Testis (tissue), 2 donors: ENCODE data around the gene ALOX5AP.

ENCODE experiments used
- CTCF ChIP-seq, 3 experiments: fragments of 450-650 bp in 2 of 3; fragments of 200-600 bp in 1 of 3; sonication (generic) in 1 of 3; IDR thresholded peaks; one replicate each; pipeline ENCODE4 v1.5.1; 2016 to 2019; ENCODE audit warnings: antibody characterized with exemption in 3 of 3, mild to moderate bottlenecking in 2 of 3, moderate library complexity in 1 of 3
- POLR2A ChIP-seq: fragments of 450-650 bp; IDR thresholded peaks from one replicate; pipeline ENCODE4 v1.6.1; 2017; ENCODE audit warnings: antibody characterized with exemption, mild to moderate bottlenecking, moderate library complexity

DNA sequence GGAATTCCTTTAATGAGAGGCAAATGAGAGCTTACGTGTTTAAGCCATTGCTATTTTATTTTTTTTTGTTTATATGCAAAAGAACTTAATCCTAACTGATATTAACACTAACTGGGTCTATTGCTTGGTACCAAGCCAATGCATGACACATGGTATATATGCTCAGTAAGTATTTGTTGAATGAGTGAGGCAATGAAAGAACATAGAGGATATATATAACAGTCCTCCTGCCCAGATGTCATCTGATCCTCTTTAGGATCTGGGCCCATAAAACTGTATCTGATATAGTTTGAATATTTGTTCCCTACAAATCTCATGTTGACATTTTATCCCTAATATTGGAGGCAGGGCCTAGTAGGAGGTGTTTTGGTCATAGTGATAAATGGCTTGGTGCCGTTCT lies 13.0 kb upstream of the ALOX5AP start:
- TF ChIP-seq CTCF (IDR thresholded peaks at IDR 0.05): no peak
- TF ChIP-seq POLR2A: no peak
